HG02970 (cell line): Measurements from ENCODE around the gene MAGI2.

Source experiments
- ATAC-seq: cut with Tn5 transposase; IDR thresholded peaks from one replicate; pipeline ENCODE4 v1.9.1; 2021; ENCODE audit warnings: mild to moderate bottlenecking, moderate library complexity, moderate number of reproducible peaks; ENCODE audit not compliant: unreplicated experiment, low FRiP score

Gene MAGI2

GRCh38 chr7:79453558-79454360, at the start of gene MAGI2:
MAGI2 (minus strand) TSS chr7:79453667; CDS start chr7:79453320, 347 bp downstream.
- ATAC-seq: no peak

- no peak for ATAC-seq
Measured at GRCh38 chr7:79502151-79502550, 48.7 kb upstream of the MAGI2 start.

GRCh38 chr7:79500759-79501158, 47.3 kb upstream of the MAGI2 start:
- no peak for ATAC-seq

- ATAC-seq: no peak
Measured at GRCh38 chr7:79497728-79498127, 44.3 kb upstream of the MAGI2 start.

GRCh38 chr7:79495544-79496272, 42.2 kb upstream of the MAGI2 start:
- no peak for ATAC-seq

GRCh38 chr7:79494046-79494445, 40.6 kb upstream of the MAGI2 start:
- no peak for ATAC-seq

GRCh38 chr7:79489371-79489770, 35.9 kb upstream of the MAGI2 start:
- no peak for ATAC-seq

GRCh38 chr7:79478386-79478785, 24.9 kb upstream of the MAGI2 start:
- no peak for ATAC-seq

- no peak for ATAC-seq
Measured at GRCh38 chr7:79475455-79475854, 22.0 kb upstream of the MAGI2 start.

- ATAC-seq: no peak
Measured at GRCh38 chr7:79471699-79472098, 18.2 kb upstream of the MAGI2 start.

- no peak for ATAC-seq
Measured at GRCh38 chr7:79471283-79471682, 17.8 kb upstream of the MAGI2 start.

- no peak for ATAC-seq
Measured at GRCh38 chr7:79465551-79465950, 12.1 kb upstream of the MAGI2 start.

GRCh38 chr7:79464051-79464450, 10.6 kb upstream of the MAGI2 start:
- no peak for ATAC-seq

- ATAC-seq: no peak
Measured at GRCh38 chr7:79462390-79462789, 8.9 kb upstream of the MAGI2 start.

GRCh38 chr7:79461660-79462059, 8.2 kb upstream of the MAGI2 start:
- no peak for ATAC-seq

- ATAC-seq: no peak
Measured at GRCh38 chr7:79459381-79459780, 5.9 kb upstream of the MAGI2 start.

GRCh38 chr7:79458796-79459195, 5.3 kb upstream of the MAGI2 start:
- no peak for ATAC-seq

GRCh38 chr7:79455173-79455790, 1.8 kb upstream of the MAGI2 start:
- ATAC-seq: no peak

- ATAC-seq: no peak
Measured at GRCh38 chr7:79454361-79454960, 994 bp upstream of the MAGI2 start.

GRCh38 chr7:79453266-79453557, 255 bp downstream of the MAGI2 start:
- ATAC-seq: no peak
